ENCODE results near the gene UBE2M. TPM values are rescaled to one million over a fixed set of nuclear protein-coding genes. Genes with fewer than 3 reads are reported as not detected.

UBE2M gene
- polyA plus RNA-seq, 1 donor (not counting 4 experiments of a cell fraction or from before 2014, with no cell fraction given) = 82.6 TPM

- no peaks in the 10 kb centered on the region for H3K9me3 ChIP-seq (ENCODE audit: control insufficient read depth, low read depth, low read length)
- H4K20me1 ChIP-seq (ENCODE audit: control insufficient read depth, extremely low read depth, insufficient read depth, low read length) = no peaks in the 10 kb centered on the region
- DNase-seq (ENCODE audit: low read depth, low spot score) (no peak), FAIRE-seq (no peak)
- no peak overlapping the region for H3K9ac ChIP-seq (ENCODE audit: control insufficient read depth, extremely low read depth, insufficient read depth, low read length)
- TF ChIP-seq EZH2 (IDR thresholded peaks at IDR 0.05; ENCODE audit: low read length) (no peak), CTCF (optimal IDR thresholded peaks at IDR 0.05 in 1 of 3, IDR thresholded peaks at IDR 0.05 in 1 of 3, conservative IDR thresholded peaks at IDR 0.05 in 1 of 3; ENCODE audit: extremely low read depth in 1 of 3, insufficient read depth in 2 of 3, low read length in 3 of 3) (no peak)
- H3K4me1 ChIP-seq (ENCODE audit: control insufficient read depth, extremely low read depth, insufficient read depth, low read length) = peaks cover 11% of the 10 kb centered on the region
- dilution Hi-C loops (cut with MboI; ENCODE audit: extremely low pct_ligation_motif_present, low sequenced_read_pairs) = no loop called here
- no peaks in the 10 kb centered on the region for H3K27me3 ChIP-seq (ENCODE audit: control insufficient read depth, extremely low read depth, insufficient read depth, low read length)
- peaks cover 2% of the 10 kb centered on the region for H3K79me2 ChIP-seq (ENCODE audit: control insufficient read depth, insufficient read depth, low read length)
- H3K36me3 ChIP-seq (ENCODE audit: control insufficient read depth in 2 of 2, extremely low read depth in 1 of 2, insufficient read depth in 2 of 2, low read length in 2 of 2) = peaks cover 13 to 24% of the 10 kb centered on the region in 2 experiments
- no peak overlapping the region for H3K4me2 ChIP-seq (ENCODE audit: control insufficient read depth, extremely low read depth, insufficient read depth, low read depth, low read length)
- H2AFZ ChIP-seq (ENCODE audit: control insufficient read depth, low read length) = no peak overlapping the region
- H3K9me1 ChIP-seq (ENCODE audit: control insufficient read depth, extremely low read depth, insufficient read depth, low read length) = no peaks in the 10 kb centered on the region
- no peak overlapping the region for H3K4me3 ChIP-seq (ENCODE audit: control insufficient read depth in 2 of 3, extremely low read depth in 1 of 3, insufficient read depth in 2 of 3, low read depth in 1 of 3, low read length in 3 of 3)
- H3K27ac ChIP-seq (ENCODE audit: control insufficient read depth, insufficient read depth, low read length) = no peak overlapping the region
Observed at GRCh38 chr19:58569943-58570670, 11.7 kb upstream of the UBE2M start.

- peaks cover 2% of the 10 kb centered on the region for H3K79me2 ChIP-seq (ENCODE audit: control insufficient read depth, insufficient read depth, low read length)
- TF ChIP-seq EZH2 (IDR thresholded peaks at IDR 0.05; ENCODE audit: low read length) = no peak
- TF ChIP-seq CTCF (optimal IDR thresholded peaks at IDR 0.05 in 1 of 3, IDR thresholded peaks at IDR 0.05 in 1 of 3, conservative IDR thresholded peaks at IDR 0.05 in 1 of 3; ENCODE audit: extremely low read depth in 1 of 3, insufficient read depth in 2 of 3, low read length in 3 of 3) = no peak
- no peaks in the 10 kb centered on the region for H3K27me3 ChIP-seq (ENCODE audit: control insufficient read depth, extremely low read depth, insufficient read depth, low read length)
- no peaks in the 10 kb centered on the region for H4K20me1 ChIP-seq (ENCODE audit: control insufficient read depth, extremely low read depth, insufficient read depth, low read length)
- dilution Hi-C loops (cut with MboI; ENCODE audit: extremely low pct_ligation_motif_present, low sequenced_read_pairs) = no loop called here
- peaks cover 8% of the 10 kb centered on the region for H3K4me1 ChIP-seq (ENCODE audit: control insufficient read depth, extremely low read depth, insufficient read depth, low read length)
- H3K9me3 ChIP-seq (ENCODE audit: control insufficient read depth, low read depth, low read length) = no peaks in the 10 kb centered on the region
- H3K9me1 ChIP-seq (ENCODE audit: control insufficient read depth, extremely low read depth, insufficient read depth, low read length) = no peaks in the 10 kb centered on the region
- no peak overlapping the region for H3K4me2 ChIP-seq (ENCODE audit: control insufficient read depth, extremely low read depth, insufficient read depth, low read depth, low read length)
- H3K36me3 ChIP-seq (ENCODE audit: control insufficient read depth in 2 of 2, extremely low read depth in 1 of 2, insufficient read depth in 2 of 2, low read length in 2 of 2) = peaks cover 13 to 24% of the 10 kb centered on the region in 2 experiments
- FAIRE-seq (no peak), DNase-seq (ENCODE audit: low read depth, low spot score) (no peak)
- H3K27ac ChIP-seq (ENCODE audit: control insufficient read depth, insufficient read depth, low read length) = no peak overlapping the region
- no peak overlapping the region for H3K9ac ChIP-seq (ENCODE audit: control insufficient read depth, extremely low read depth, insufficient read depth, low read length)
- no peak overlapping the region for H2AFZ ChIP-seq (ENCODE audit: control insufficient read depth, low read length)
- no peak overlapping the region for H3K4me3 ChIP-seq (ENCODE audit: control insufficient read depth in 2 of 3, extremely low read depth in 1 of 3, insufficient read depth in 2 of 3, low read depth in 1 of 3, low read length in 3 of 3)
Observed at GRCh38 chr19:58569191-58569942, 11.0 kb upstream of the UBE2M start.

Data from keratinocyte (primary cell).